Measurements from ENCODE around the gene NECAP2. TPM values are rescaled to one million over a fixed set of nuclear protein-coding genes. Genes with fewer than 3 reads are reported as not detected.
A peak's percentile ranks its signal among the peaks of the same experiment; 100 is the strongest.

The NECAP2 gene
- 44.7 and 44.8 TPM in 2 replicates for total RNA-seq
- long read RNA-seq, transcript NECAP2-201 (8 exons, 2,070 nt), result major isoform, 58 of 72 reads
- long read RNA-seq, partial matches to known transcripts, result 3 of 72 reads
- long read RNA-seq, other reads (novel, unspliced or antisense), result 8 of 72 reads

GRCh38 chr1:16440470-16441281 lies at the start of gene NECAP2:
NECAP2 (plus strand) TSS chr1:16440724; CDS start chr1:16440762, 38 bp downstream.
- H3K4me3 Mint-ChIP-seq, result peak within 1 kb of the TSS; percentile 96
- no peaks in the 10 kb centered on the region for H3K9me3 Mint-ChIP-seq
- H3K27ac Mint-ChIP-seq (ENCODE audit: unreplicated experiment), result peak within 1 kb of the TSS; percentile 80
- H3K27me3 Mint-ChIP-seq (ENCODE audit: low read depth), result no peaks in the 10 kb centered on the region
- TF ChIP-seq CTCF (conservative IDR thresholded peaks at IDR 0.05), result peak; percentile 91
- H3K4me1 Mint-ChIP-seq, result peaks cover 17% of the 10 kb centered on the region
- peak; percentile 100 for DNase-seq (ENCODE audit: low read depth, low spot score)
- H3K36me3 Mint-ChIP-seq (ENCODE audit: low read depth), result no peaks in the 10 kb centered on the region

- H3K36me3 Mint-ChIP-seq (ENCODE audit: low read depth), result no peaks in the 10 kb centered on the region
- no peak for TF ChIP-seq CTCF (conservative IDR thresholded peaks at IDR 0.05)
- H3K27me3 Mint-ChIP-seq (ENCODE audit: low read depth), result no peaks in the 10 kb centered on the region
- no peak overlapping the region for H3K4me3 Mint-ChIP-seq
- no peaks in the 10 kb centered on the region for H3K9me3 Mint-ChIP-seq
- H3K4me1 Mint-ChIP-seq, result peaks cover 37% of the 10 kb centered on the region
- no peak for DNase-seq (ENCODE audit: low read depth, low spot score)
- no peak overlapping the region for H3K27ac Mint-ChIP-seq (ENCODE audit: unreplicated experiment)
These were observed 49.1 kb upstream of the NECAP2 start for GRCh38 chr1:16391411-16391810.

- Mint-ChIP-seq H3K27me3 (ENCODE audit: low read depth) (no peaks in the 10 kb centered on the region), H3K9me3 (no peaks in the 10 kb centered on the region), H3K4me1 (peaks cover 33% of the 10 kb centered on the region), H3K36me3 (ENCODE audit: low read depth) (no peaks in the 10 kb centered on the region), H3K27ac (ENCODE audit: unreplicated experiment) (no peak overlapping the region), H3K4me3 (no peak overlapping the region)
- DNase-seq (ENCODE audit: low read depth, low spot score), result no peak
- TF ChIP-seq CTCF (conservative IDR thresholded peaks at IDR 0.05), result no peak
These were observed 47.6 kb upstream of the NECAP2 start for GRCh38 chr1:16392740-16393569.

GRCh38 chr1:16393570-16394521 lies 46.7 kb upstream of the NECAP2 start:
- Mint-ChIP-seq H3K4me3 (no peak overlapping the region), H3K4me1 (peaks cover 33% of the 10 kb centered on the region), H3K9me3 (no peaks in the 10 kb centered on the region), H3K27ac (ENCODE audit: unreplicated experiment) (no peak overlapping the region), H3K27me3 (ENCODE audit: low read depth) (no peaks in the 10 kb centered on the region), H3K36me3 (ENCODE audit: low read depth) (no peaks in the 10 kb centered on the region)
- no peak for DNase-seq (ENCODE audit: low read depth, low spot score)
- no peak for TF ChIP-seq CTCF (conservative IDR thresholded peaks at IDR 0.05)

GRCh38 chr1:16394977-16395376 lies 45.5 kb upstream of the NECAP2 start:
- Mint-ChIP-seq H3K27ac (ENCODE audit: unreplicated experiment) (no peak overlapping the region), H3K27me3 (ENCODE audit: low read depth) (no peaks in the 10 kb centered on the region), H3K4me3 (no peak overlapping the region), H3K4me1 (peaks cover 32% of the 10 kb centered on the region), H3K36me3 (ENCODE audit: low read depth) (no peaks in the 10 kb centered on the region), H3K9me3 (no peaks in the 10 kb centered on the region)
- TF ChIP-seq CTCF (conservative IDR thresholded peaks at IDR 0.05), result no peak
- DNase-seq (ENCODE audit: low read depth, low spot score), result no peak

All from neural crest cell (in vitro differentiated cells).